SK-N-MC (cell line): ENCODE results near the gene AKR7A2.
"Not testable (repeated sequence)": the region's sequence is repeated elsewhere in the genome, so short reads cannot be mapped to it uniquely, and the experiment has no call there.

ENCODE experiments used
- DNase-seq: peaks from one replicate; pipeline ENCODE4 v3.0.0-alpha.2; 2011; ENCODE audit warnings: low read depth, low spot score
- H3K27ac ChIP-seq: fragments of 200-600 bp; sonication (generic); 2 replicates; pipeline ENCODE4 v1.5.1; 2016; ENCODE audit warnings: mixed run types
- H3K36me3 ChIP-seq: fragments of 200-600 bp; sonication (generic); 2 replicates; pipeline ENCODE4 v1.6.1; 2017; ENCODE audit warnings: antibody characterized with exemption, low read length, mixed read lengths; ENCODE audit not compliant: insufficient read depth
- H3K4me3 ChIP-seq: fragments of 200-600 bp; sonication (generic); 2 replicates; pipeline ENCODE4 v1.5.1; 2016
- H3K9ac ChIP-seq: fragments of 200-600 bp; sonication (generic); 2 replicates; pipeline ENCODE4 v1.8.0; 2017; ENCODE audit warnings: mixed run types, mixed read lengths; ENCODE audit not compliant: insufficient read length
- H3K9me3 ChIP-seq: fragments of 200-600 bp; sonication (generic); 2 replicates; pipeline ENCODE4 v1.6.1; 2017; ENCODE audit warnings: low read depth, mild to moderate bottlenecking, antibody characterized with exemption, low read length, moderate library complexity, mixed read lengths
- EZH2 ChIP-seq: fragments of 200-600 bp; sonication (generic); IDR thresholded peaks from one replicate; pipeline ENCODE4 v1.6.1; 2017; ENCODE audit warnings: antibody characterized with exemption
- FOXP2 ChIP-seq: optimal IDR thresholded peaks from 2 replicates; pipeline ENCODE3; 2011; ENCODE audit warnings: mild to moderate bottlenecking, moderate library complexity; ENCODE audit not compliant: insufficient read depth; ENCODE audit errors: extremely low read length, control extremely low read depth
- POLR2AphosphoS5 ChIP-seq: IDR thresholded peaks from 2 replicates; pipeline ENCODE4 v1.6.1; 2012; ENCODE audit warnings: mild to moderate bottlenecking, low read depth, low read length, borderline replicate concordance

AKR7A2 gene

GRCh38 chr1:19268445-19268844 is 43.5 kb downstream of the AKR7A2 start:
- Histone ChIP-seq H3K27ac (no peak overlapping the region), H3K9ac (no peak overlapping the region), H3K36me3 (no peaks in the 10 kb centered on the region), H3K4me3 (no peak overlapping the region), H3K9me3 (no peaks in the 10 kb centered on the region)
- DNase-seq, result no peak
- no peak for TF ChIP-seq POLR2AphosphoS5
- no peak for TF ChIP-seq EZH2
- no peak for TF ChIP-seq FOXP2

DNA sequence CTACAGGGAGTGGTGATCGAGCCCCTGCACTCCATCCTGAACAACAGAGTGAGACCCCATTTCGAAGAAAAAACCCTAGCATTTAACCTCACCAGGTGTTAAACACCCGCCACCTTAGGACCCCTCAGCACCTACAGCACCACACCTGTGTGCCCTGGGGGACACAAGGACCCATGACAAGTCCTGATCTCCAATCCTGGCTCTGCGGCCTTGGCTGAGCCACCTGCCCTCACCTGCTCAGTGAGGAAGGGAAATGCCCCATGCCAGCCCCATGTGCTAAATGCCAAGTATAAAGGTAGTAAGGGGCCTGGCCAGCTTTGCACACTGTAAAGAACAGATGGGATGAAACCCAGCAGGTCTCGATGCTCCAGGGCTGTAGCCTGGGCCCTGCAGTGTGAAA is 49.2 kb downstream of the AKR7A2 start:
- no peak for DNase-seq
- TF ChIP-seq POLR2AphosphoS5 (no peak), FOXP2 (no peak), EZH2 (no peak)
- Histone ChIP-seq H3K27ac (no peak overlapping the region), H3K4me3 (no peak overlapping the region), H3K9ac (no peak overlapping the region), H3K9me3 (no peaks in the 10 kb centered on the region), H3K36me3 (peaks cover 26% of the 10 kb centered on the region)

- Histone ChIP-seq H3K36me3 (peaks cover 33% of the 10 kb centered on the region), H3K4me3 (no peak overlapping the region), H3K9ac (no peak overlapping the region), H3K9me3 (no peaks in the 10 kb centered on the region), H3K27ac (no peak overlapping the region)
- no peak for DNase-seq
- TF ChIP-seq EZH2 (no peak), POLR2AphosphoS5 (no peak), FOXP2 (no peak)
Measured at GRCh38 chr1:19262047-19262446, 49.9 kb downstream of the AKR7A2 start.

DNA sequence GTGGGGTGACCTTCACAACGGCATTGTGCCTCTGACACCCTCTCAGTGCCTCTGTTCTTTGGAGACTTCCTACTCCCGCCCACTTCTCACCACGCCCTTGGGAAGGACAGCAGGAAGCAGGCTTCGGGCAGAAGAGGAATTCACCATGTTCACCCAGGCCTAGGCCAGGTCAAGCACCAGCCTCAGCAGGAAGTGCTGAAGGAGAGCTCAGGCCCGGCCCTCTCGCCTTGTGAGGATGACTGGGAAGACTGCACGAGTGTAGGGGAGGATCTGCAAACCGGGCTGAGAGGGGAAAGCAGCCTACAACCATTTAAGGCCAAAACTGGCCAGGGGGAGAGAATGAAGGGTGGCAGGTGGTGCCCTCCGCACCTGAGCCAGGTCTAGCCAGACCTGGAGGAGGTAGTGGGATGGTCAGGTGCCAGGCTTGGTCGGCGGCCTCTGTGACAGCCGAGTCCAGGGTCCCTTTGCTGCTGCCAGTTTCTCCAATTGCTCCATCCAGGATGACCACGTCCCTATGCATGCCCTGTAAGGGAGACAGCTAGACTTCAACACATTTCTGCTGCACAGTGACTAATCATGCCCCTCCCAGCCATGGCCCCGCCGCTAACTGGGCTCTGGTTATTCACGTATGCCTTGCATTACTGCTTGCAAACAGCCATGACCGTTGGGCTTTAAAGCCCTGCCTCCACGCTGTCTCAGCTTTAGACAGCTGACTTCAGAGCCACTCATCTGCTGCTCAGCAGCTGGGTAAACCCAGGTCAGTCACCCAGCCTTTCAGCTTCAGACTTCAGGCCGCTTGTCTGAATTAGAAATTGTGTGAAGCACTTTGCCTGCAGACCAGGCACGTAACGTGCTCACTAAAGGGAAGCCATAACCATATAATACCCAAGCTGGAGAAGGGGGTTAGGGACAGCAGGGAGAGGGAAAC is 51.5 kb downstream of the AKR7A2 start:
- H3K9ac ChIP-seq, result no peak overlapping the region
- peak overlapping the region; percentile 16; the same call in 1 of the 2 replicates for H3K27ac ChIP-seq
- TF ChIP-seq POLR2AphosphoS5 (peak; percentile 5; the same call in 1 of the 2 replicates), FOXP2 (no peak), EZH2 (no peak)
- H3K4me3 ChIP-seq, result no peak overlapping the region
- no peak for DNase-seq
- H3K36me3 ChIP-seq, result peaks cover 48% of the 10 kb centered on the region
- H3K9me3 ChIP-seq, result no peaks in the 10 kb centered on the region

- no peak for DNase-seq
- no peak overlapping the region for H3K9ac ChIP-seq
- H3K4me3 ChIP-seq, result no peak overlapping the region
- no peak overlapping the region for H3K27ac ChIP-seq
- TF ChIP-seq POLR2AphosphoS5 (no peak; the same call in 1 of the 2 replicates), FOXP2 (no peak), EZH2 (no peak)
- H3K9me3 ChIP-seq, result no peaks in the 10 kb centered on the region
- H3K36me3 ChIP-seq, result peaks cover 67% of the 10 kb centered on the region
Measured at GRCh38 chr1:19258353-19258752, 53.6 kb downstream of the AKR7A2 start.

GRCh38 chr1:19257178-19257914 is 54.6 kb downstream of the AKR7A2 start:
- H3K4me3 ChIP-seq, result no peak overlapping the region
- peaks cover 67% of the 10 kb centered on the region for H3K36me3 ChIP-seq
- DNase-seq, result no peak
- TF ChIP-seq EZH2 (no peak), FOXP2 (no peak), POLR2AphosphoS5 (no peak)
- no peaks in the 10 kb centered on the region for H3K9me3 ChIP-seq
- no peak overlapping the region for H3K9ac ChIP-seq
- no peak overlapping the region for H3K27ac ChIP-seq

GRCh38 chr1:19256301-19256700 is 55.6 kb downstream of the AKR7A2 start:
- not testable (repeated sequence) for H3K9me3 ChIP-seq, H3K27ac ChIP-seq, H3K4me3 ChIP-seq, H3K9ac ChIP-seq, DNase-seq
- H3K36me3 ChIP-seq, result peaks cover 67% of the 10 kb centered on the region

DNA sequence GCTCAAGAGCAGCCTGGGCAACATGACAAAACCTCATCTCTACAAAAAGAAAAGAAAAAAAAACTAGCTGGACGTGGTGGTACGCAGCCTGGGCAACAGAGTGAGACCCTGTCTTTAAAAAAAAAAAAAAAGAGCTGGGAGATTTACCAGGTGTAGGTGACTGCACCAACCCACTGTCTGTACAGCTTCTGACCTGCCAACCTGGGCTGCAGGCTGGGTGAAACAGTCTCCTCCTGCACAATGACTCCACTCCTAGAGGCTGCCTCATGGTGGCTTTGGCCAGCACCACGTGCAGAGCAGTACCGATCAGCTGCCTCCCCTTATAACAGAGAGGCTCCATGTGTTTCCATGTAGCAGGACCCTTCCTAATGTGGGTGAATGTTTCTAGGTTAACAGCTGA is 56.7 kb downstream of the AKR7A2 start:
- TF ChIP-seq POLR2AphosphoS5 (no peak), EZH2 (no peak), FOXP2 (no peak)
- Histone ChIP-seq H3K9me3 (no peaks in the 10 kb centered on the region), H3K9ac (no peak overlapping the region), H3K36me3 (peaks cover 65% of the 10 kb centered on the region), H3K27ac (no peak overlapping the region), H3K4me3 (no peak overlapping the region)
- DNase-seq, result no peak

DNA sequence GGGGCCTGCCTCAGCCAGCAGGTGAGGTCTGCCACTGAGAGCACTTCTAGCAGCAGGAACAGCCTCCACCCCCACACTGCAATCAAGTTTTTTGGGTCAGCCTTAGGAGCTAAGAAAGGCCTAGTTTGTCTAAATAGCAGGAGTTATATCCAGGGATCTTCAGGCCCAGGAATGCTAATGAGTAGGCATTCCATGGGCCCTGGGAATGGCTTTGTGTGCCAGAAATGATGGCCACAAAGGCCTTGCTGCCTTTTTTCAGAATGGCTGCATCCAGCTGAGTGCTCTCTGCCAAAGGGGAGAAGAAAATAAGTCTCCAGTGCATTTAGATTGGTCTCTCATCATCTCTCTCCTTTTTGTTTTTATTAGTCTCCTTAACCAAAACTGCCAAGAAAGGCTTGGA is 57.5 kb downstream of the AKR7A2 start:
- TF ChIP-seq FOXP2 (no peak), EZH2 (no peak), POLR2AphosphoS5 (no peak)
- H3K9me3 ChIP-seq, result no peaks in the 10 kb centered on the region
- no peak overlapping the region for H3K27ac ChIP-seq
- H3K4me3 ChIP-seq, result no peak overlapping the region
- peaks cover 56% of the 10 kb centered on the region for H3K36me3 ChIP-seq
- no peak for DNase-seq
- no peak overlapping the region for H3K9ac ChIP-seq
